ENCODE measurements around the gene USP46. TPM values are rescaled to one million over a fixed set of nuclear protein-coding genes. Genes with fewer than 3 reads are reported as not detected.

The USP46 gene
- total RNA-seq, 1 donor, result 19.4 TPM

DNA sequence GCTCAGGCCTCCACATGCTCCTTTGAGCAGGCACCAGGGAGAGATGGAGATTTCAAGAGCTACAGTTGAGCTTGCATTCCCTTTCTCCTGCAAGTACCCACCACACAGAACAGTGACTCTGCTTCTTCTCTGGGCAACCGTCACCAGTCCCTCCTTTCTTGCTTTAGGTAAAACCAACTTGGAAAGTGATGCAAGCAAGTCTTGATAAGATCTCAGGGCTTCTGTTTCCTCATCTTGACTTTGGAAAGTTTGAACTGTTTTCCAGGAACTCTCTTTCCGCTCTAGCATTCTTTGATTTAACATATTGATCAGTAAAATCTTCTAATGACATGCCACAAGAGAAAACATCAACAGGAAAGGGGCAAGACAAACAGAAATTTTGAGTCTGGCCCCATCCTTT lies 73.7 kb downstream of the USP46 start:
- no peak overlapping the region for H3K4me3 ChIP-seq (ENCODE audit: low read depth, low read length)
- TF ChIP-seq, protein P1, sequence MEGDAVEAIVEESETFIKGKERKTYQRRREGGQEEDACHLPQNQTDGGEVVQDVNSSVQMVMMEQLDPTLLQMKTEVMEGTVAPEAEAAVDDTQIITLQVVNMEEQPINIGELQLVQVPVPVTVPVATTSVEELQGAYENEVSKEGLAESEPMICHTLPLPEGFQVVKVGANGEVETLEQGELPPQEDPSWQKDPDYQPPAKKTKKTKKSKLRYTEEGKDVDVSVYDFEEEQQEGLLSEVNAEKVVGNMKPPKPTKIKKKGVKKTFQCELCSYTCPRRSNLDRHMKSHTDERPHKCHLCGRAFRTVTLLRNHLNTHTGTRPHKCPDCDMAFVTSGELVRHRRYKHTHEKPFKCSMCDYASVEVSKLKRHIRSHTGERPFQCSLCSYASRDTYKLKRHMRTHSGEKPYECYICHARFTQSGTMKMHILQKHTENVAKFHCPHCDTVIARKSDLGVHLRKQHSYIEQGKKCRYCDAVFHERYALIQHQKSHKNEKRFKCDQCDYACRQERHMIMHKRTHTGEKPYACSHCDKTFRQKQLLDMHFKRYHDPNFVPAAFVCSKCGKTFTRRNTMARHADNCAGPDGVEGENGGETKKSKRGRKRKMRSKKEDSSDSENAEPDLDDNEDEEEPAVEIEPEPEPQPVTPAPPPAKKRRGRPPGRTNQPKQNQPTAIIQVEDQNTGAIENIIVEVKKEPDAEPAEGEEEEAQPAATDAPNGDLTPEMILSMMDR (IDR thresholded peaks at IDR 0.05; ENCODE audit: insufficient read depth, low read depth, low read length), result no peak
- DNase-seq (ENCODE audit: low read depth), result no peak

DNA sequence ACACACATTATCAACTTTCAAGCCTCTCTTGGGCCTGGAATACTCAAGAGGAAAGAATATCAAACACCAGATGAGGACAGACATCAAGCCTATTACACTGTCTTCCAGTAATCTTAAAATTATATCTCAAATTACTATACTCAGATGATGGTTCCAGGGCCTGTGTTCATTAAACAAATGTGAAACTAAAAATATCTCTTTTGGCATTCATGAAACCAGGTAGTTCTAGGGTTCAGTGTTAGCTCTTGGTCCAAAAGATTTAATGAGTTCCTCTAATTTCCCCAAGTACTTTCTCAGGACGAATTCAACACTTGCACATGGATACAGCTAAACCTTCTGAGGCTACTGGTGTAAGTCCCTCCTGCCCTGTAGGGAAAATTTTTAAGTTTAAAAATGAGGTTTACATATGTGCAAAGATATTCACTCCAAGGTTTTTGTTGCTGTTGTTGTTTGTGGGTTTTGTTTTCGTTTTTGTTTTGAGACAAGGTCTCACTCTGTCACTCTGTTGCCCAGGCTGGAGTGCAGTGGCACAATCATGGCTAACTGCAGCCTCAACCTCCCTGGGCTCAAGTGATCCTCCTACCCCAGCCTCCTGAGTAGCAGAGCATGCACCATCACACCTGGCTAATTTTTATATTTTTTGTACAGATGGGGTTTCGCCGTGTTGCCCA lies 79.4 kb downstream of the USP46 start:
- no peak overlapping the region for H3K4me3 ChIP-seq (ENCODE audit: low read depth, low read length)
- no peak for DNase-seq (ENCODE audit: low read depth)
- TF ChIP-seq, protein P1 (IDR thresholded peaks at IDR 0.05; ENCODE audit: insufficient read depth, low read depth, low read length), result no peak

DNA sequence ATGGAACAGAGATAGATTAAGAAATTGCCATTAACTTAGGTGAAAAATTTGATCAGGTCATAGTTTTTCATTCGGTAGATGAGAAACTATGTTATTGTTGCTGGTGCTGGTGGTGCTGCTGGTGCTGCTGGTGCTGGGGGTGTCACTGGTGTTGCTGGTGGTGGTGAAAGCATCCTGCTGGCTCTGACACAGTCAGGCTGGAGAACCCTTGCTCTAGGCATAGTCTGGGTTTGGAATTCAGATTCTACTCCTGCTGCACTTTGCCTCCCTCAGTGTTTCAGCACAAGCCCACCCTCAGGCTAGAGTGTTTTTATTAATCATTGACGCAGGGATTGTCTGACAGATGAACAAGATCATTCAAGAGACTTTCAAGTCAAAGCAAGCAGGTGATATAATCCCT lies 80.2 kb downstream of the USP46 start:
- no peak for DNase-seq (ENCODE audit: low read depth)
- TF ChIP-seq, protein P1 (IDR thresholded peaks at IDR 0.05; ENCODE audit: insufficient read depth, low read depth, low read length), result no peak
- H3K4me3 ChIP-seq (ENCODE audit: low read depth, low read length), result no peak overlapping the region

DNA sequence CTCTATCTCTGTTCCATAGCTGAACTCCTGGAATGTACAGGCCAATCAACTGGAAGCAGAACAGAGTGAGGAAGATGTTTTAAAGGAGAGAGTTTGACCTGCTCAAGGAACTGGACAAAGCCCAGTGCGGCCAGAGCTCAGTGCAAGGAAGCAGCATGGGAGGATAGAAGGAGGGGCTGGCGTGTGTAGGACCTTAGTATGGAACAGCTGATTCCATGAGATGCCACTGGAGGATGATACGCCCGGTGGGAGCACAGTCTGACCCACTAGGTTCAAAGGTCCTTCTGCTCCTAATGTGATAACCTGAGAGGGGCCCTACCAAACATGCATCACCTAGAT lies 81.5 kb downstream of the USP46 start:
- no peak overlapping the region for H3K4me3 ChIP-seq (ENCODE audit: low read depth, low read length)
- DNase-seq (ENCODE audit: low read depth), result no peak
- TF ChIP-seq, protein P1 (IDR thresholded peaks at IDR 0.05; ENCODE audit: insufficient read depth, low read depth, low read length), result no peak

DNA sequence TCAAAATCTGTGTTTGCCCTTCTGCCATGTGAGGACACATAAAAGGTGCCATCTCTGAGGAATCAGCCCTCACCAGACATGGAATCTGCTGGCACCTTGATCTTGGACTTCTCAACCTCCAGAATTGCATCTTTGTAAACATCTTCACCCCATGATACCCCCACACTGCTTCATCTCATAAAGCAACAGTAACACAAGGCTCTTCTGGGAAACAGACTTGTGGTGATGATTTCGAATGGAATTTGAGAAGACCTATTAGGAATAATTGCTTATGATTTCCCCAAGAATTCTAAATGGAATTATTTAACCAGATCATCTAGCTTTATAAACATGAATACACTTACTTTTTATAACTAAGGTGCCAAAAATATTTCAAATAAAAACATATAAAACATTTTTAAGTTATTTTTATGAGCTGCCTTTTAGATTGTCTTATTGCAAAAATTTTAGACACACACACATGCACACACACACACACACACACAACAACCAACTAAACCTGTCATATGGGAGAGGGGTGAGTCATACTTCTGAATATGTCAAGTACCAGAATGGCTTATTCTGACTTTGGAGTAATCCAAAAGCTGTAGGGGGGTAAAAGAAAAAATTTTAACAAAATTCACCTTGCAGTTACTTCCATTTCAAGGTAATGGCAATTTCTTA lies 82.0 kb downstream of the USP46 start:
- no peak overlapping the region for H3K4me3 ChIP-seq (ENCODE audit: low read depth, low read length)
- TF ChIP-seq, protein P1 (IDR thresholded peaks at IDR 0.05; ENCODE audit: insufficient read depth, low read depth, low read length), result no peak
- DNase-seq (ENCODE audit: low read depth), result peak; percentile 51

DNA sequence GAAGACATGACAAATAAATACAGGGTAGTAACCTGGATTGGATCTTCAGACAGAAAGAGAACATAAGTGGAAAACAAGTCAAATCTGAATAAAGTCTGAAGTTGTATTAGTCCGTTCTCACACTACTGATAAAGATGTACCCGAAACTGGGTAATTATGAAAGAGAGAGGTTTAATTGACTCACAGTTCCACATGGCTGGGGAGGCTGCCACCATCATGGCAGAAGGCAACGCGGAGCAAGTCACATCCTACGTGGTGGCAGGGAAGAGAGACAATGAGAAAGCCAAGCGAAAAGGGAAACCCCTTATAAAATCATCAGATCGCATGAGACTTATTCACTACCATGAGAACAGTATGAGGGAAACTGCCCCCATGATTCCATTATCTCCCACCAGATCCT lies 82.8 kb downstream of the USP46 start:
- TF ChIP-seq, protein P1 (IDR thresholded peaks at IDR 0.05; ENCODE audit: insufficient read depth, low read depth, low read length), result no peak
- H3K4me3 ChIP-seq (ENCODE audit: low read depth, low read length), result no peak overlapping the region
- DNase-seq (ENCODE audit: low read depth), result no peak

Measured in fibroblast of villous mesenchyme (primary cell).